ENCODE data around the gene ARL5C.
"Not testable (repeated sequence)": the region's sequence is repeated elsewhere in the genome, so short reads cannot be mapped to it uniquely, and the experiment has no call there.

GRCh38 chr17:39168503-39168902 lies 2.5 kb upstream of the ARL5C start:
- not testable (repeated sequence) for TF ChIP-seq CTCF (IDR thresholded peaks at IDR 0.05); ELF4 (CRISPR knock-in tag; IDR thresholded peaks at IDR 0.05; ENCODE audit: low read depth); ZNF138 (CRISPR knock-in tag; conservative IDR thresholded peaks at IDR 0.05)

Measured in WTC11 (cell line).